Left ventricle myocardium inferior (tissue), 1 donor: ENCODE measurements around the gene PCYT2. TPM values are rescaled to one million over a fixed set of nuclear protein-coding genes. Genes with fewer than 3 reads are reported as not detected.

Experiments used
- DNase-seq: peaks from one replicate; pipeline ENCODE4 v3.0.0-alpha.2; 2020
- H3K27ac ChIP-seq: fragments of 200-600 bp; replicated peaks from 2 replicates; pipeline ENCODE4 v1.8.0; 2021
- H3K27me3 ChIP-seq: fragments of 200-600 bp; 2 replicates; pipeline ENCODE4 v1.8.0; 2021; ENCODE audit warnings: low read depth
- H3K36me3 ChIP-seq: fragments of 200-600 bp; 2 replicates; pipeline ENCODE4 v1.8.0; 2021
- H3K4me1 ChIP-seq: fragments of 200-600 bp; 2 replicates; pipeline ENCODE4 v1.8.0; 2021
- H3K4me3 ChIP-seq: fragments of 200-600 bp; 2 replicates; pipeline ENCODE4 v1.8.0; 2021; ENCODE audit warnings: mild to moderate bottlenecking, moderate library complexity
- H3K9me3 ChIP-seq: fragments of 200-600 bp; replicated peaks from 2 replicates; pipeline ENCODE4 v1.8.0; 2021
- intact Hi-C: fragments of 100-400 bp; cut with micrococcal nuclease; formaldehyde crosslinking; loops from one replicate; pipeline ENCODE4 v1.11.0; 2022
- total RNA-seq: library from RNA; stranded (reverse); fragmentation: NEBNext Ultra II Directional; extraction: Animal tissue kit (Norgen Biotek cat#: 25700); gene quantifications from one replicate; pipeline ENCODE4 v1.2.1, GENCODE V29; 2021
- TF ChIP-seq, protein P1 (sequence below): fragments of 200-600 bp; IDR thresholded peaks from 2 replicates; pipeline ENCODE4 v1.8.0; 2021; ENCODE audit warnings: antibody characterized with exemption, mild to moderate bottlenecking, borderline replicate concordance
- donor health status: DM: no; HTN: yes; CAD: no; lungs with severe emphysema.

Gene PCYT2
- total RNA-seq, 1 donor from 2014 or later, result 48.1 TPM

DNA sequence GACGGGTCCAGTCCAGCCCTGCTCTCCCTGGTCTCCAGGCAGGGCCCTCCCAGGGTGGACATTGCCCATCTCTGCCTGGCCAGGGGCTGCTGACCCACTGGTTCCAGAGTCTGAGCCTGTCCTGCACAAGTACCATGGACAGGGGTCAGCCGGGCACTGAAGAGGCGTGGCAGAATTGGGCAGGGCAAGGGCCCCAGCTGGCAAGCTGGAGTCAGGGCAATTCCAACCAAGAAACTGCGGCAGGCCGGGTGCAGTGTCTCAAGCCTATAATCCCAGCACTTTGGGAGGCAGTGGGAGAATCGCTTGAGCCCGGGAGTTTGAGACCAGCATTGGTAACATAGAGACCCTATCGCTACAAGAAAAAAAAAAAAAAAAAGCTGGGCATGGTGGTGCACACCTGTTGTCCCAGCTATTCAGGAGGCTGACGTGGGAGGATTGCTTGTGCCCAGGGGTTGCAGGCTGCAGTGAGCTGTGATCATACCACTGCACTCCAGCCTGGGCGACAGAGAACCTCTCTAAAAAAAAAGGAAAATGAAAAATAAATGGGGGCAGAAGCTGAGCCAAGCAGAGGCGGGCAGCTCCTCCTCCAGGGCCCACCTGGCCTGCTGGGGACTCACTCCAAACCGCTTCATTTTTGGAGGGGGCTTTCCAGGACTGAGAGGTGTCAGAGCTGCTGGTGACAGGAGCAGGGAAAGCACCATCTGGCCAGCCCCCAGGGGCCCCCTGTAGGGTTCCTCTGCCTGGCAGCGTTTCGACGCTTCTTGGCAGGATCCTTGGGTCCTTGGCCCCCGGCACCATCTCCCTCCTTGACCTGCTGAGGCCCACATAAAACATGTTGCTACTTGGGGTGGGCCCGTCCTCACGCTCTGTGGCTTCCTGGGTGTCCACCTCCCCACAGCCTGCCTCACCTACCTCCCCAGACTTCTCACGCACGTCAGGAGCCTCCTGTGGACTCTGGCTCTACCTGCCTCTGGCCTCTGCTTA, 19.2 kb upstream of the PCYT2 start:
- no peaks in the 10 kb centered on the region for H3K36me3 ChIP-seq
- TF ChIP-seq, protein P1, sequence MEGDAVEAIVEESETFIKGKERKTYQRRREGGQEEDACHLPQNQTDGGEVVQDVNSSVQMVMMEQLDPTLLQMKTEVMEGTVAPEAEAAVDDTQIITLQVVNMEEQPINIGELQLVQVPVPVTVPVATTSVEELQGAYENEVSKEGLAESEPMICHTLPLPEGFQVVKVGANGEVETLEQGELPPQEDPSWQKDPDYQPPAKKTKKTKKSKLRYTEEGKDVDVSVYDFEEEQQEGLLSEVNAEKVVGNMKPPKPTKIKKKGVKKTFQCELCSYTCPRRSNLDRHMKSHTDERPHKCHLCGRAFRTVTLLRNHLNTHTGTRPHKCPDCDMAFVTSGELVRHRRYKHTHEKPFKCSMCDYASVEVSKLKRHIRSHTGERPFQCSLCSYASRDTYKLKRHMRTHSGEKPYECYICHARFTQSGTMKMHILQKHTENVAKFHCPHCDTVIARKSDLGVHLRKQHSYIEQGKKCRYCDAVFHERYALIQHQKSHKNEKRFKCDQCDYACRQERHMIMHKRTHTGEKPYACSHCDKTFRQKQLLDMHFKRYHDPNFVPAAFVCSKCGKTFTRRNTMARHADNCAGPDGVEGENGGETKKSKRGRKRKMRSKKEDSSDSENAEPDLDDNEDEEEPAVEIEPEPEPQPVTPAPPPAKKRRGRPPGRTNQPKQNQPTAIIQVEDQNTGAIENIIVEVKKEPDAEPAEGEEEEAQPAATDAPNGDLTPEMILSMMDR, result no peak
- DNase-seq, result peak; percentile 11
- no peak overlapping the region for H3K27ac ChIP-seq
- H3K4me1 ChIP-seq, result peaks cover 32% of the 10 kb centered on the region
- intact Hi-C loops, result no loop called here
- H3K9me3 ChIP-seq, result no peaks in the 10 kb centered on the region
- peaks cover 21% of the 10 kb centered on the region for H3K27me3 ChIP-seq
- no peak overlapping the region for H3K4me3 ChIP-seq

DNA sequence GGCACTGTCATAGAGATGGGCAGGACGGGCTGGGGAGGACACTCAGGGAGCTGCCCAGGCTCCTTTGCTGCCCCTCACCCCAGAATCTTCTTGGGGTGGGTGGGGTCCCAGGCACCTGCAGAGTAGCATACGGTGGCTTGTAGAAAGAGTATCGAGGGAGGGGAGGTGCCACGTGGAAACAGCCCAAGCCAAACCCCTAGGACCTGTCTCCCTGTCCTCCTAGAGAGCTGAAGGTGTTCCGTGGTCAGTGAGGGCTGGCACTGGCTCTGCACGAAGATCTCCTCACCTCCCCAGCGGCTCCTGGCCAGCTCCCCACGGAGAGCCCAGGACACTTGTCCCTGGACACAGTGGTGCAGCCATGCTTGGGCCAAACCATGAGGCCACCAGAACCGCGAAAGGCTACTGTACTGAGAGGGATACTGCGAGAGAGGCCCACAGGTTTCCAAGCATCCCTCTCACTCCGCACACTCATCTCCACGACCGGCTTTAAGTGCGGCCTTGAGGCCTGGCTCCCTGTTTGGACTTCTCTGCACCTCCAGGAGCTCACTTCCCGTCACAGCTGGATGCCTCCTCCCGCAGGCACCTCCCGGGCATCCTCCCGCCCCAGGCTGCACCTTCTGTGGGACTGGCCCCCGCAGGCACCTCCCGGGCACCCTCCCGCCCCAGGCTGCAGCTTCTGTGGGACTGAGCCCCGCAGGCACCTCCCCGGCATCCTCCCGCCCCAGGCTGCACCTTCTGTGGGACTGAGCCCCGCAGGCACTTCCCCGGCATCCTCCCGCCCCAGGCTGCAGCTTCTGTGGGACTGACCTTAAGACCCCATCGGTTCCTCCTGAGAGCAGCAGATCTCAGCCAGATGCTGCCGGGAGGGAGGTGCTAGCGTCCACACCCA, 18.3 kb upstream of the PCYT2 start:
- Histone ChIP-seq H3K4me3 (no peak overlapping the region), H3K4me1 (peaks cover 41% of the 10 kb centered on the region), H3K9me3 (no peaks in the 10 kb centered on the region), H3K27ac (no peak overlapping the region), H3K36me3 (no peaks in the 10 kb centered on the region), H3K27me3 (peaks cover 21% of the 10 kb centered on the region)
- TF ChIP-seq, protein P1, result no peak
- no peak for DNase-seq
- intact Hi-C loops, result no loop called here

DNA sequence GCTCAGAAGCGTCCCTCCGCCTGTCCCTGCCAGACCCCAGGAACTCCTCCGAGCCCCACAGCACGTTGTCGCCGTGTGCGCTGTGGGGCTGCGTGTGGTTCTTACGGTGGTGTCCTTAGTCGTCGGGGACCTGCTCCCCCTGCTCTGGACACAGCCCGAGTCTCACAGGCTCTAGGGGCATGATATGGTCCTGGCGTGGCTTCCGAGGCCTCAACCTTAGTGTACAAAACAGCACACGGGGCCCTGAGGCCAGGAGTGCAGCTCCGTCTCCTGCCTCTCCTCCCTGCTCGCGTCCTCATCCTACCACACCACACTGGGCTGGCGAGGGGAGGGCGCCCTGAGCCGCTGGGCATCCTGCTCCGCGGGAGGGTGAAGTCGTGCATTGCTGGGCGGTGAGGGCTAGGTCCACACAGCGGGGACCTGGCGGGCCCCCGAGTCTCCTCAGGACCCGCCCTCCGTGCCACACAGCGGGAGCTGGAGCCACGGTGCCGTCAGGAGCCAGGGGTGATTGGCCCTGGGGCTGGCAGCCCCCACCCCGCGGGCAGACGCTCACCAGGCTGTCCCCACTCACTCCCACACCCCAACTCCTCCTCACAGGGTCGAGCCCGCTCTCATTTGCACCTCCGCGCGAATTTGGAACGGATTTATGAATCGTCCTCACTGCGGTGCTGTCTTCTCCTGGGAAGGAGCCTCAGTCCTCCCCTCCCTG, 17.5 kb upstream of the PCYT2 start:
- peak; percentile 14 for DNase-seq
- intact Hi-C loops, result no loop called here
- TF ChIP-seq, protein P1, result no peak
- Histone ChIP-seq H3K4me3 (peak overlapping the region; percentile 93), H3K9me3 (no peaks in the 10 kb centered on the region), H3K27ac (no peak overlapping the region), H3K36me3 (no peaks in the 10 kb centered on the region), H3K27me3 (peaks cover 21% of the 10 kb centered on the region), H3K4me1 (peaks cover 49% of the 10 kb centered on the region)

DNA sequence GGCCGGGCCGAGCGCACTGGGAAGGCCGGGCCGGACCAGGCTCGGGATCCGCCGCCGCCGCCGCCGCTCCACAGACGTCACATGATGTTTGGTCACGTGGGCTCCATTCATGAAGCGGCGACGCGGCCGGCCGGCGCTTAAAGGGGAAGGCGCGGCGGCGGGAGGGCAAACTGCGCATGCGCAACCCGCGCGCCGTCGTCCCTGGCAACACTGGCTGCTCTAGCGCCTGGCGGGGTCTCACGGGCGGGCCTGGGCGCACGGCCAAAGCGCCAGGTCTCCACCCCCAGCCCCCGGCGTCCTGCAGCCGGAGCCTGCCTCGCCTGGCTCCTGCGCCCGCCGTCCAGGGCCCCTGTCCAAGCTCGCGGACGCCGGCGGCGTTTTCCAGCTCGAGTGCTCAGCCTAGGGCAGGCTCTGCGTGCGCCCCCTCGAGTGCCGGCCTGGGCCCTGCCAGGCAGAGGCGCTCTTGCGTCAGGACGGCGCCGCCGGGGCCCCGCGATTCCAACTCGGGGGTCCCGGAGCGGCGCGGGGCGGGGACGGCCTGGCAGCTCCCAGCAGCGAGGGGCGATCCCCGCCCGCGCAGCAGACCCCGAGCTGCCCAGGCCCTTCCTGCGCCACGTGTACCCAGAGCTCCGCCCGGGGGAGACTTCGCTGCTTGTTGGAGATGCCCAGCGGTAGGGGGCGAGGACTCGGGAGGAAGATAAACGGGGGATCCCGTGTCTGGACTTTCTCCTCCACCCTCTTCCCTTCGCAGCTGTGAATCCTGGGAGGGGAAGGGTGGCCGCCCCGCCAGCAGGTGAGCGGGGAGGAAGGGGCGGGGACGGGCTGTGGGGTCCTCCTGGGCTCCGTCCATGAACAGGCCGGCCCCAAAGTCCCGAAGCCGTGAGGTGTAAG, 16.7 kb upstream of the PCYT2 start, which contains the start of gene MAFG:
TSS of gene MAFG (minus strand) at position 83 of the 891 bp plus-strand sequence. CDS start 4,550 bp downstream, outside the sequence.
- H3K27me3 ChIP-seq, result peaks cover 17% of the 10 kb centered on the region
- TF ChIP-seq, protein P1, result peak; percentile 34
- peak within 1 kb of the TSS; percentile 91 for H3K27ac ChIP-seq
- intact Hi-C loops, result no loop called here
- peak; percentile 92 for DNase-seq
- H3K36me3 ChIP-seq, result no peaks in the 10 kb centered on the region
- H3K4me3 ChIP-seq, result peak within 1 kb of the TSS; percentile 93
- no peaks in the 10 kb centered on the region for H3K9me3 ChIP-seq
- H3K4me1 ChIP-seq, result peaks cover 57% of the 10 kb centered on the region
